AG04449 (cell line): ENCODE measurements around the gene CPXM2.

ENCODE experiments used
- CTCF ChIA-PET: fragments of 350-600 bp; formaldehyde crosslinking; extraction: SDS; loops from one replicate; lab custom pipeline; 2021; ENCODE audit warnings: antibody characterized with exemption; lab: Yijun Ruan, JAX
- POLR2A ChIA-PET: fragments of 400-600, 350-600 bp; formaldehyde crosslinking; extraction: SDS; loops from one replicate; lab custom pipeline; 2020; ENCODE audit warnings: antibody characterized with exemption, inconsistent platforms; lab: Yijun Ruan, JAX
- DNase-seq: peaks from one replicate; pipeline ENCODE4 v3.0.0-alpha.2; 2010; ENCODE audit warnings: low read depth, low spot score
- H3K4me3 ChIP-seq: 2 replicates; pipeline ENCODE4 v1.5.1; 2011; ENCODE audit warnings: low read depth, mild to moderate bottlenecking, control low read depth, low read length
- TF ChIP-seq, protein P1 (sequence below): IDR thresholded peaks from one replicate; pipeline ENCODE4 v1.5.1; 2011; ENCODE audit warnings: mild to moderate bottlenecking, moderate library complexity, low read length, control low read depth, inconsistent platforms; ENCODE audit not compliant: insufficient read depth; ENCODE audit errors: missing control alignments

CPXM2 gene

DNA sequence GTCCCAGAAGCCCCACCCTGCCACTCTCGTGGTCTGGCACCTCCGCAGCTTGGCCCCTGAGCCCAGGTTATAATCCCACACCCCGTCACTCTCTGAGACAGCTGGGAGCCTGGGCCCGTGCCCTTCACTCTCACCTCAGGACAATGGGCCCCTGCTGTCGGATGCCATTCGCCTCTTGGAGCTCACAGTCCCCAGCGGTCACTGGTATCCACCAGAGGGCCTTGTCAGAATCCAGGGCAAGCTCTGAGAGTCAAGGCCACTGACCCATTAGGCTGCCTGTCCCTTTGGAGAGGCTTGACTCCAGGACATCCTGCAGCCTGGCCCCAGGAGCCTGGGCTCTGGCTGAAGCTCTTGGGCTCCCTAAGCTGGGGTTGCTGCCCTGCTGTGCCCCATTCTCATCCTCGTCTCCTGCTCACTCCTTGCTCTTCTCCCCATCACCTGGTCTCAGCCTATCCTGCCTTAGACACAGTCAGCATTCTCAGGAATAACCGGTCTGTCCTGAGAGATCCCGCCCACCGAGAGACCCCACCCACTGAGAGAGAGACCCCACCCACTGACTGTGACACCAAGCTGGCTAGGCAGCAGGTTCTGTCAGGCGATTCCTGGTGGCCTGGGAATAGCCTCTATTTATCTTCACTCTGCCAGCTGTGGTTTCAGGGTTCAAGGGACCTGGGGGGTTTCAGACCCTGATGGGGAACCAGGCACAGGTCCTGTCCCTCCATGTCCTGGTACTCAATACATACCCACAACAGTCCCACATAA is 27.7 kb downstream of the CPXM2 start:
- POLR2A ChIA-PET, result no interaction called here
- CTCF ChIA-PET, result interaction anchor here (1.1 to 1.6 kb wide), 2 partner anchors 14 to 281 kb away, joined by 3 to 4 read pairs; no protein-coding TSS in a partner anchor
- no peak overlapping the region for H3K4me3 ChIP-seq

DNA sequence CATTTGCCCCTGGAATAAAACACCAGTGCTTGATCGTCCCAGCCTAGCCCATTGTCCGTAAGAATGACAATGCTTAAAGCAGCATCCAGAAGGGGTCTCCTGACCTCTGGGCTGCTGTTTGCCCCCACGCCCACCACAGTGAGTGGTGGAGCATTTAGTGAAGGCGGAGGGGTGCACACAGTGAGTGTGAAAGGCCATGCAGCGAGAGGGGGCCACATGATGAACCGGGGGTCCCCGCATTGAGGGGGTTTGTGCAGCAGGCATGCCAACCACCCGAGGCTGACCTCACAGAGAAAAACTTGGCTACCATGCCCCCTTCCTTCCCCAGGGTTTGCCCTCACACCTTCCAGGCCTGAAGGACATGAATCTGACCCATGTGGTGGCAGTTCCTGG is 28.4 kb downstream of the CPXM2 start:
- POLR2A ChIA-PET, result no interaction called here
- TF ChIP-seq, protein P1, sequence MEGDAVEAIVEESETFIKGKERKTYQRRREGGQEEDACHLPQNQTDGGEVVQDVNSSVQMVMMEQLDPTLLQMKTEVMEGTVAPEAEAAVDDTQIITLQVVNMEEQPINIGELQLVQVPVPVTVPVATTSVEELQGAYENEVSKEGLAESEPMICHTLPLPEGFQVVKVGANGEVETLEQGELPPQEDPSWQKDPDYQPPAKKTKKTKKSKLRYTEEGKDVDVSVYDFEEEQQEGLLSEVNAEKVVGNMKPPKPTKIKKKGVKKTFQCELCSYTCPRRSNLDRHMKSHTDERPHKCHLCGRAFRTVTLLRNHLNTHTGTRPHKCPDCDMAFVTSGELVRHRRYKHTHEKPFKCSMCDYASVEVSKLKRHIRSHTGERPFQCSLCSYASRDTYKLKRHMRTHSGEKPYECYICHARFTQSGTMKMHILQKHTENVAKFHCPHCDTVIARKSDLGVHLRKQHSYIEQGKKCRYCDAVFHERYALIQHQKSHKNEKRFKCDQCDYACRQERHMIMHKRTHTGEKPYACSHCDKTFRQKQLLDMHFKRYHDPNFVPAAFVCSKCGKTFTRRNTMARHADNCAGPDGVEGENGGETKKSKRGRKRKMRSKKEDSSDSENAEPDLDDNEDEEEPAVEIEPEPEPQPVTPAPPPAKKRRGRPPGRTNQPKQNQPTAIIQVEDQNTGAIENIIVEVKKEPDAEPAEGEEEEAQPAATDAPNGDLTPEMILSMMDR, result no peak
- DNase-seq, result no peak
- CTCF ChIA-PET, result interaction anchor here (1.0 to 1.6 kb wide), 2 partner anchors 15 to 280 kb away, joined by 3 read pairs; no protein-coding TSS in a partner anchor
- H3K4me3 ChIP-seq, result no peak overlapping the region

More for the DNA sequence above, 27.7 kb downstream of the CPXM2 start:
- TF ChIP-seq, protein P1, result no peak
- no peak for DNase-seq

DNA sequence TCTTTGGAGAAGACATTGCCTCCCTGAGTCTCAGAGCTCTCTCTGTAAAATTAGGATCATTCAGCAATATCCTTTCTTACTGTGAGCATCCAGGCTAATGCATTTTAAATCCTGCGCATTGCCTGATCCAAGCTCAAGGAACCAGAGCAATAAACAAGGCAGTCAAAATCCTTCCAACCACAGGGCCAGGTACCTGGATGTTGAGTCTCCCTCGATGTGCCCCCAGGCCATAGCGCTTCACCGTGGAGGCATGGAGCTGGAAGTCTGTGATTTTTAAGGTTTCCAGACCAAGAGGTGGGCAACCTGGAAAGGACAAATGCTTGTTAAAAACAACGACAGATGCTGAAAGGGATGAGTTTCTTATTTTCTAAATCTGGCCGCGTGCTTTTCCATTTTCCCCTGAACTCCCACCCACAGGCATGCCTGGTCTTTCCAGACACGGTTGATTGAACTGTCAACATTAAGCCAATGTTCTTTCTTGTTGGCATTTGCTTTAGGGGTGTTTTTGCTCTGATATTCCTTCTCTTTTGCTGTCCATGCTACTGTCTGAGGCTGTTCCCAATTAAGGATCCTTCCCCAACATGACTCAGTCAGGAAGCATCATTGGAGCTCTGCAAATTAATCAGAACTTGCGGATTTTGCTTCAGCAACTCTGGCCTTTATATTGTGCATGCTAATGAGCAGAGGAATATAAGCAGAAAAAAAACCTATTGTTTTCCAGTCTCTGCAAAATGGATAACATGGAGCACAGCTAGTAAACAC is 29.0 kb downstream of the CPXM2 start:
- no peak overlapping the region for H3K4me3 ChIP-seq
- TF ChIP-seq, protein P1, result no peak
- POLR2A ChIA-PET, result no interaction called here
- peak; percentile 10 for DNase-seq
- CTCF ChIA-PET, result interaction anchor here (1.0 to 1.6 kb wide), 2 partner anchors 16 to 279 kb away, joined by 3 read pairs; no protein-coding TSS in a partner anchor

DNA sequence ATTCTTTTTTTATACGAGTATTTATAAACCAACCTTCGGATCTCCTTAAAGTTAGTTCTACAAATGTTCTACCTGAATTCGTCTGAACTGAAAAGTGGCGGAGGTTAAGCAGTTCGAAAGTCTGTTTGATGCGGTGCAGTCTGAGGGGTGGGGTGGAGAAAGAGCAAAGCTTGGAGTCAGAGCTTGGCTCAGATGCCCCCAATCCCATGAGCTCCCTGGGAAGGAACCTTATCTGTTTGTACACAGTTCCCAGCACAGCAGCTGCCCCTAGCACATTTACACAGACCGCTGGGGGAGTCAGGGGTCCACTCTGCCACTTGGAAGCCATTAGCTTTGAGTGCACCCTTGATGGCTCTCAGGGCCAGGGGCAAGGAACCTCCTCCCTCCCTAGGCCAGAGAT is 30.8 kb downstream of the CPXM2 start:
- TF ChIP-seq, protein P1, result no peak
- ChIA-PET CTCF (interaction anchor here (1.2 kb wide), 1 partner anchor 106 kb away, joined by 4 read pairs; no protein-coding TSS in a partner anchor), POLR2A (no interaction called here)
- H3K4me3 ChIP-seq, result no peak overlapping the region
- no peak for DNase-seq

- no peak for DNase-seq
- POLR2A ChIA-PET, result no interaction called here
- TF ChIP-seq, protein P1, result no peak
- H3K4me3 ChIP-seq, result no peak overlapping the region
- CTCF ChIA-PET, result no interaction called here
Measured at GRCh38 chr10:123860209-123860608, 31.4 kb downstream of the CPXM2 start.

- DNase-seq, result no peak
- no peak overlapping the region for H3K4me3 ChIP-seq
- ChIA-PET POLR2A (no interaction called here), CTCF (no interaction called here)
- TF ChIP-seq, protein P1, result no peak
Measured at GRCh38 chr10:123859653-123860050, 32.0 kb downstream of the CPXM2 start.
